OCI-LY3 (cell line): ENCODE data around the gene TGFBR3L.

Source experiments
- EZH2phosphoT487 ChIP-seq: fragments of 200-600 bp; shearing (Covaris generic); IDR thresholded peaks from 2 replicates; pipeline ENCODE4 v1.6.1; 2018; ENCODE audit warnings: antibody characterized with exemption, mixed run types, low read depth
- TF ChIP-seq, protein P1 (sequence below): fragments of 200-600, 300-600 bp; sonication (generic); IDR thresholded peaks from 2 replicates; pipeline ENCODE4 v1.5.1; 2014; ENCODE audit warnings: antibody characterized with exemption, low read length, low read depth

DNA sequence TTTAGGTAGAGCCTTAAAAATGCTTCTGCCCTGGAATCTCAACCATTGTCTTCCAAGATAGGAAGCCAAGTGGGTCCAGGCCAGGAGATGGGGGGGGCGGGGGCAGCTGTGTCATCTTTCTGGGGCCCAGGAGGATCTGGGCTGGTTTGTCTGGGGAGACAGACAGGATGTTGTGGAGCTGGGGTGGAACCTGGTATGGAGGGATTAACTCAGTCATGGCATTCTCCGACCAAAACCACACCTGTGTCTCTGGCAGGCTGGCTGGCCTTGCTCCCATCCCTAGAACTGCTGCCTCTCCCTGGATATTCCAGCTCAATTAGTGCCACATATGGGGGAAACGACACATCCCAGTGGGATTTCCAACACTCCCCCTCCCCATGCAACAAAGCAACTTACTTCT is 13.7 kb upstream of the TGFBR3L start:
- TF ChIP-seq, protein P1, sequence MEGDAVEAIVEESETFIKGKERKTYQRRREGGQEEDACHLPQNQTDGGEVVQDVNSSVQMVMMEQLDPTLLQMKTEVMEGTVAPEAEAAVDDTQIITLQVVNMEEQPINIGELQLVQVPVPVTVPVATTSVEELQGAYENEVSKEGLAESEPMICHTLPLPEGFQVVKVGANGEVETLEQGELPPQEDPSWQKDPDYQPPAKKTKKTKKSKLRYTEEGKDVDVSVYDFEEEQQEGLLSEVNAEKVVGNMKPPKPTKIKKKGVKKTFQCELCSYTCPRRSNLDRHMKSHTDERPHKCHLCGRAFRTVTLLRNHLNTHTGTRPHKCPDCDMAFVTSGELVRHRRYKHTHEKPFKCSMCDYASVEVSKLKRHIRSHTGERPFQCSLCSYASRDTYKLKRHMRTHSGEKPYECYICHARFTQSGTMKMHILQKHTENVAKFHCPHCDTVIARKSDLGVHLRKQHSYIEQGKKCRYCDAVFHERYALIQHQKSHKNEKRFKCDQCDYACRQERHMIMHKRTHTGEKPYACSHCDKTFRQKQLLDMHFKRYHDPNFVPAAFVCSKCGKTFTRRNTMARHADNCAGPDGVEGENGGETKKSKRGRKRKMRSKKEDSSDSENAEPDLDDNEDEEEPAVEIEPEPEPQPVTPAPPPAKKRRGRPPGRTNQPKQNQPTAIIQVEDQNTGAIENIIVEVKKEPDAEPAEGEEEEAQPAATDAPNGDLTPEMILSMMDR, result no peak
- TF ChIP-seq EZH2phosphoT487, result no peak
